ENCODE measurements around the gene ZC3H4. TPM values are rescaled to one million over a fixed set of nuclear protein-coding genes. Genes with fewer than 3 reads are reported as not detected.
A peak's percentile ranks its signal among the peaks of the same experiment; 100 is the strongest.

Gene ZC3H4
- total and polyA plus RNA-seq, 12 donors, result 5.7 to 45.0 (median 23.6) TPM

GRCh38 chr19:47112166-47112996, 1.2 kb downstream of the ZC3H4 start:
- Histone ChIP-seq H3K36me3 (replicated peaks in 1 of 2) (no peaks in the 10 kb centered on the region), H3K27me3 (no peaks in the 10 kb centered on the region), H3K27ac (peak overlapping the region; percentile 97 to 100 (median 100)), H3K4me1 (replicated peaks in 1 of 2) (peaks cover 4 to 29% of the 10 kb centered on the region in 2 donors), H3K4me3 (peak overlapping the region; percentile 81 to 99 (median 90)), H3K9me3 (replicated peaks in 1 of 3) (no peaks in the 10 kb centered on the region)
- TF ChIP-seq POLR2A (IDR thresholded peaks at IDR 0.05) (peak in 1 of 2 donors; percentile 64), CTCF (IDR thresholded peaks at IDR 0.05) (no peak)
- peak; percentile 88 to 95 (median 93) for DNase-seq
- 0% methylated on average over 31 to 84 of the region's 85 CpGs for WGBS, 4 donors
- intact Hi-C loops (cut with DNase I), result no loop called here

- no peak for DNase-seq
- WGBS, 4 donors, result 0 to 5% (median 1%) methylated on average over 3 to 24 of the region's 24 CpGs
- peak overlapping the region; percentile 81 to 99 (median 90) for H3K4me3 ChIP-seq
These were observed 1.9 kb downstream of the ZC3H4 start for GRCh38 chr19:47111682-47112165.

DNA sequence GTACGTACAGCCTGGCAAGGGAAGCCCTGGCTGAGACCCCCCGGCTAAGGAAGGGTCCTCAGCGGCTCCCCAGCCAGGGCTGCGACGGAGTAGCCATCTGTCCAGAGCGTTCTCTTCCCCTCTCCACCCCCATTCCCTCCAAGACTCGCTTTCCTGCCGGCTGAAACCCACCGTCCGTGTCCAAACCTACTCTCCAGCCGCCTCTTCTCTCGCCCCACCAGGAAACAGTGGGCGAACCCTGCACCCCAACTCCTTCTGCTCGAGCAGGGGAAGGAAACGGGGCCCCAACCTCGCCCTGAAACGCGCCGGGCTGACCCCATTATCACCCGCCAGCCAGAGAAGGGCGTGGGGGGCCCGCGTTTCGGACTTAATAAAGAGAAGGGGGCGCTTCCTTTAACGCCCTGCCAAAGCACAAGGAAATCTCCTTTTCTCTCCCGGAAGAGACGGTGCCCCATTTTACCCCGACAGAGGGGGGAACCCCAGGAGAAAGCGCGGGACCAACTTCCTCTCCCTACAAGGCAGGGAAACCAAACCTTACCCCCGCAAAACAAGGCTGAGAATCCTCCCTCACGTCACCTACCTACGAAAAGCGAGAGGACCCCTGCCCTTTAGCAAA, 2.5 kb downstream of the ZC3H4 start:
- Histone ChIP-seq H3K27me3 (no peaks in the 10 kb centered on the region), H3K9me3 (replicated peaks in 1 of 3) (no peaks in the 10 kb centered on the region), H3K4me3 (peak overlapping the region; percentile 81 to 99 (median 90)), H3K4me1 (replicated peaks in 1 of 2) (peaks cover 4 to 42% of the 10 kb centered on the region in 2 donors), H3K36me3 (replicated peaks in 1 of 2) (no peaks in the 10 kb centered on the region), H3K27ac (peak overlapping the region; percentile 97 to 100 (median 100))
- no peak for TF ChIP-seq CTCF (IDR thresholded peaks at IDR 0.05)
- TF ChIP-seq POLR2A (IDR thresholded peaks at IDR 0.05), result no peak
- WGBS, 4 donors, result 0 to 1% (median 0%) methylated on average over 22 to 35 of the region's 35 CpGs
- peak in 2 of 7 donors; percentile 18 to 36 for DNase-seq
- intact Hi-C loops (cut with DNase I), result no loop called here

More at GRCh38 chr19:47111682-47112165, 1.9 kb downstream of the ZC3H4 start:
- H3K9me3 ChIP-seq (replicated peaks in 1 of 3), result no peaks in the 10 kb centered on the region
- intact Hi-C loops (cut with DNase I), result no loop called here
- H3K27me3 ChIP-seq, result no peaks in the 10 kb centered on the region
- no peak for TF ChIP-seq CTCF (IDR thresholded peaks at IDR 0.05)
- TF ChIP-seq POLR2A (IDR thresholded peaks at IDR 0.05), result no peak
- peaks cover 4 to 36% of the 10 kb centered on the region in 2 donors for H3K4me1 ChIP-seq (replicated peaks in 1 of 2)
- no peaks in the 10 kb centered on the region for H3K36me3 ChIP-seq (replicated peaks in 1 of 2)
- H3K27ac ChIP-seq, result peak overlapping the region; percentile 97 to 100 (median 100)

DNA sequence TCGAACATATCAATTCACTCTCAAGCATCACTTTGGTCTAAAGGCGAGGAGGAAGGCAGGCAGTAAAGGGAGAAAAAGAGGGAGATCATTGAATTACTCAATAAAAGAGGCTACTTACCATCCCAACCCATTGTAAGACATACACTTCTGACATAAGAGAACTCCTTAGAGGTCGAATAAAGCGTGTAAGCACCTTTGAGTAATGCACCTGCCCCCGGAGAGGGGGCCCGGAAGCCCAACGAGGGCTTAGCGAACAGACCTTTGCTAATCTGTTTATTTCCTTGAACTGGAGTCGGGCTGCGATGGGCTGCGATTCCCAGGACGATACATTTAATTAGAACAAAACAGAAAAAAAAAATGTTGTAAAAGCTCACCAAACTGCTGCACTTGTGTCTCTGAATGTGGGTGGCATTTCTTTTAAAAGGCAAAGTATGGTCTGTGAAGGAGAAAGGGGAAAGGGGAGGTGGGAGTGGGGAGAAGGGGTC, 3.0 kb downstream of the ZC3H4 start:
- Histone ChIP-seq H3K4me3 (peak overlapping the region in 3 of 4 donors; percentile 81 to 99 (median 97)), H3K36me3 (replicated peaks in 1 of 2) (no peaks in the 10 kb centered on the region), H3K27me3 (no peaks in the 10 kb centered on the region), H3K4me1 (replicated peaks in 1 of 2) (peaks cover 4 to 43% of the 10 kb centered on the region in 2 donors), H3K9me3 (replicated peaks in 1 of 3) (no peaks in the 10 kb centered on the region), H3K27ac (peak overlapping the region in 4 of 5 donors; percentile 97 to 100 (median 100))
- WGBS, 4 donors, result 13 to 18% (median 14%) methylated on average over 12 of the region's 12 CpGs
- DNase-seq, result no peak
- intact Hi-C loops (cut with DNase I), result no loop called here
- TF ChIP-seq CTCF (IDR thresholded peaks at IDR 0.05) (no peak), POLR2A (IDR thresholded peaks at IDR 0.05) (no peak)

Measured in adrenal gland (tissue), 12 donors.